Endothelial cell (in vitro differentiated cells): ENCODE measurements around the gene SERAC1. TPM values are rescaled to one million over a fixed set of nuclear protein-coding genes. Genes with fewer than 3 reads are reported as not detected.

Source experiments
- DNase-seq: peaks from one replicate; pipeline ENCODE4 v3.0.0; 2021; ENCODE audit warnings: low spot score
- H3K27ac Mint-ChIP-seq: one replicate; pipeline ENCODE4 v1.8.0; 2021; ENCODE audit warnings: mixed read lengths, inconsistent platforms; ENCODE audit not compliant: unreplicated experiment
- H3K27me3 Mint-ChIP-seq: one replicate; pipeline ENCODE4 v1.8.0; 2021; ENCODE audit warnings: mild to moderate bottlenecking, moderate library complexity, mixed read lengths, inconsistent platforms; ENCODE audit not compliant: unreplicated experiment
- H3K36me3 Mint-ChIP-seq: one replicate; pipeline ENCODE4 v1.8.0; 2021; ENCODE audit warnings: mild to moderate bottlenecking, low read depth, mixed read lengths, inconsistent platforms; ENCODE audit not compliant: unreplicated experiment
- H3K4me1 Mint-ChIP-seq: one replicate; pipeline ENCODE4 v1.8.0; 2021; ENCODE audit warnings: mild to moderate bottlenecking, mixed read lengths, inconsistent platforms; ENCODE audit not compliant: unreplicated experiment
- H3K4me3 Mint-ChIP-seq: one replicate; pipeline ENCODE4 v1.8.0; 2021; ENCODE audit warnings: mild to moderate bottlenecking, mixed read lengths, inconsistent platforms; ENCODE audit not compliant: unreplicated experiment
- H3K9me3 Mint-ChIP-seq: one replicate; pipeline ENCODE4 v1.8.0; 2021; ENCODE audit warnings: mixed read lengths, inconsistent platforms; ENCODE audit not compliant: unreplicated experiment
- total RNA-seq: library from RNA; stranded (reverse); fragmentation: NEBNext Ultra II Directional; extraction: Animal tissue kit (Norgen Biotek cat#: 25700); gene quantifications from one replicate; pipeline ENCODE4 v1.2.1, GENCODE V29; 2021; ENCODE audit not compliant: unreplicated experiment
- TF ChIP-seq, protein P1 (sequence below): fragments of 200-600 bp; sonication (generic); IDR thresholded peaks from one replicate; pipeline ENCODE4 v1.5.0; 2021; ENCODE audit warnings: antibody characterized with exemption; ENCODE audit not compliant: unreplicated experiment

The SERAC1 gene
- total RNA-seq, 1 donor from 2014 or later, result 13.8 TPM

DNA sequence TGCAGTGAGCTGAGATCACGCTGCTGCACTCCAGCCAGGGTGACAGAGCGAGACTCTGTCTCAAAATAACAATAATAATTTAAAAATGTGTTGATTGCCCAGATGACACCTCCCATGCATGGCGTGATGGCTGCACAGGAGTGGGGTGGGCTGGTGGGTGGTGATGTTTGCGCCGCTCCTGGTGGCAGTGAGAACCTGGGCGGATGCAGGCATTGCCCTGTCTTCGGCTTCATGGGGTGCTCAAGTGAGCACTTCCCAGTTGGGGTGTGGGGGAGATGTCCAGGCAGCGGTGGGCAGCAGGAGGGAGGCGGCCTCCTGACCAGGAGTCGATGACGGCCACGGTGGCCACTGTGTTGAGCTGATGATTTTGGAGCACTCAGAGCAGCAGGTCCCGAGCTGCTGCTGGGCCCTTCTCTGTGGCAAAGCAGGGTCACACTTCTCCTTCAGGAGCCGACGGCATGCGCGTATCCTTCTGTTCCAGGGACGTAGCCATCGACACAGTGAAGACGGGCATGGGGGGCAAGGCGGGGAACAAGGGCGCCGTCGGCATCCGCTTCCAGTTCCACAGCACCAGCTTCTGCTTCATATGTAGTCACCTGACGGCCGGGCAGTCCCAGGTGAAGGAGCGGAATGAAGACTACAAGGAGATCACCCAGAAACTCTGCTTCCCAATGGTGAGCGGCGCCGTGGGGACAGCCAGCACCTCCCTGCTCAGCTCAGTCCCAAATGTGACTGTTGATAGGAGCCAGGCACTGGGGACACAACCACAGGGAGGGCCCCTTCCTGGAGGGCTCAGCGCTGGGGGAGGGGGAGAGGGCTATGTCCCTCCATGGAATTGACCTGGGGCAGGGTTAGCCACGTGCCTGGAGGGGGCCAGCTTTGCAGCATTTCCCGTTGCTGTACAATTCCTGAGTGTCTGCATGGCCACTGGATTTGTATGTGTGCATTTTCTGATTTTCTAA, 96.7 kb downstream of the SERAC1 start:
- Mint-ChIP-seq H3K27ac (peak overlapping the region; percentile 50), H3K4me3 (peak overlapping the region; percentile 63), H3K9me3 (no peaks in the 10 kb centered on the region), H3K36me3 (peaks cover 43% of the 10 kb centered on the region), H3K4me1 (peaks cover 63% of the 10 kb centered on the region), H3K27me3 (peaks cover 14% of the 10 kb centered on the region)
- DNase-seq, result no peak
- TF ChIP-seq, protein P1, sequence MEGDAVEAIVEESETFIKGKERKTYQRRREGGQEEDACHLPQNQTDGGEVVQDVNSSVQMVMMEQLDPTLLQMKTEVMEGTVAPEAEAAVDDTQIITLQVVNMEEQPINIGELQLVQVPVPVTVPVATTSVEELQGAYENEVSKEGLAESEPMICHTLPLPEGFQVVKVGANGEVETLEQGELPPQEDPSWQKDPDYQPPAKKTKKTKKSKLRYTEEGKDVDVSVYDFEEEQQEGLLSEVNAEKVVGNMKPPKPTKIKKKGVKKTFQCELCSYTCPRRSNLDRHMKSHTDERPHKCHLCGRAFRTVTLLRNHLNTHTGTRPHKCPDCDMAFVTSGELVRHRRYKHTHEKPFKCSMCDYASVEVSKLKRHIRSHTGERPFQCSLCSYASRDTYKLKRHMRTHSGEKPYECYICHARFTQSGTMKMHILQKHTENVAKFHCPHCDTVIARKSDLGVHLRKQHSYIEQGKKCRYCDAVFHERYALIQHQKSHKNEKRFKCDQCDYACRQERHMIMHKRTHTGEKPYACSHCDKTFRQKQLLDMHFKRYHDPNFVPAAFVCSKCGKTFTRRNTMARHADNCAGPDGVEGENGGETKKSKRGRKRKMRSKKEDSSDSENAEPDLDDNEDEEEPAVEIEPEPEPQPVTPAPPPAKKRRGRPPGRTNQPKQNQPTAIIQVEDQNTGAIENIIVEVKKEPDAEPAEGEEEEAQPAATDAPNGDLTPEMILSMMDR, result no peak

DNA sequence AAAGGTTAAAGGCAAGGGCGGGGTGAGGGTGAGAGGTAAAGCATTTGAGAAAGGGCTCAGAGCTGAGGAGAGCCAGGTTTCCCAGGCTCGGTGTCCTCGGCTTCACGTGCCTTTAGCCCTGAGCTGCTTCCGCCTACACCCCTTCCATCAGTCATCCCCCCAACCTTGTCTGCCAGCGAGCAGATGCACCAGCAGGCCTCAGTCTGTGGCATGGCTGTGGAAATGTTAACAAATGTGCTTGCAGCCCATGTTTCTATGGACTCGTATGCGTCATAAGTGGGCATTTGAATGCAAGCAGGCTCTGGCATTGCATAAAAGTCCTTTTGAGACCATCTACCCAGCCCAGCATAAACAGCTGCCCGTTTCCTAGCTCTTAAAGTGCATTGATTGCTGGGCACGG, 97.5 kb downstream of the SERAC1 start:
- Mint-ChIP-seq H3K4me1 (peaks cover 60% of the 10 kb centered on the region), H3K27ac (peak overlapping the region; percentile 93), H3K27me3 (peaks cover 12% of the 10 kb centered on the region), H3K36me3 (peaks cover 41% of the 10 kb centered on the region), H3K9me3 (no peaks in the 10 kb centered on the region), H3K4me3 (no peak overlapping the region)
- TF ChIP-seq, protein P1, result no peak
- DNase-seq, result no peak

DNA sequence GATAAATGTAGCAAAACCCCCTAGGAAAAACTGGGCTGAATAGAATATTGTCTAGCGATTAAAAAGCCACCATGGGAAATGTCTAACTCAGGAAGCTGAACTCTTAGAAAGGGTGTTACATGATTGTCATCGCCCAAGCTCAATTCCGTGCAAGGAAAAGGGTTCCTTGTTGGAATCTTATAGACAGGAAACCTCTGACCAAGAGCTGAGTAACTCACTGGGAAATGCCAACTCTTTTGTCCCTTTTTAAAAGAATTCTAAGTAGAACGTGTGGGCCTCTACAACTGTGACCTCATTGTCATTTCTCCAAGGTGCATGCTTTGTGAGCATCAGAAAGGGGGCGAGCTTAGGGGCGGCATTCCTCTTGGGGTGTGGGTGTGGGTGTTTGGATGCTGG, 98.3 kb downstream of the SERAC1 start:
- Mint-ChIP-seq H3K27ac (peak overlapping the region; percentile 93), H3K27me3 (peaks cover 8% of the 10 kb centered on the region), H3K36me3 (peaks cover 42% of the 10 kb centered on the region), H3K9me3 (no peaks in the 10 kb centered on the region), H3K4me3 (no peak overlapping the region), H3K4me1 (peaks cover 60% of the 10 kb centered on the region)
- TF ChIP-seq, protein P1, result no peak
- no peak for DNase-seq

DNA sequence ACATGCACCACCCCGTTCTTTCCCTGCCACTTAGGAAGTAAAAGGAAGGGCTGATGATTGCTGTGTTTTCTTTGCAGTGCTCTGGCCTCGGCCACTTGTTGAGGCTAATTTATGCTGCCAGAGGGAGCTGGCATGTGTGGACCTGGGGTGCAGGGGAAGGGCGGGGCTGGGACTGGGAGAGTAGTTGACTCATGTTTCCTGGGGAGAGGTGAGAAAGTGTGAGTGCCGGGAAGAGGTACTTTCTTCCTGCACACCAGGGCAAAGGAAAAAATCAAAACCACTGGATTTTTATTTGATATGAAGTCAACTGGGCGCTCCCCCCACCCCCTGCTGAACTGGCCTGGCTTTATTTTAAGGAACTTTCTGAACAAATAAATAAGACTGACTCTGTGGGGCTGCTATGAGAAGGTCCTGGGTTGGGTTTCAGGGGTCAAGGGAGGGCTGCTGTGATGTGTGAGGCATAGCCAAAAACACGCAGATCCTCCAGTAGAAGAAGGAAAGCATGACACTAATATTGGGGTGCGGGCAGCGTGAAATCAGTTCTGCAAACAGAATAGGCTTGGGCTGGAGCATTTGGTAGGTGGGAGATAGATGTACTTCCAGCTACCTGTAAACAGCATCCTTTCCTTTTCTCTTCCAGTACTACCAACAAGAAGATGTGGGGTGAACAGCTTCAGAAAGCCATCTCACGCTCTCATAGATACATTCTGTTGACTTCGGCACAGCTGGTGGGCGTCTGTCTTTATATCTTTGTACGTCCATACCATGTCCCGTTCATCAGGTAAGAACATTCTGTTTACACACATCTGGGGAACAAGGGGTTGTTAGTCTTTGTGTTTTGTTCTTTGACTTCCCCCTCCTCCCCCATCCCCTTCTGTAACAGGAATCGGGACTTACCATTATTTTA, 98.9 kb downstream of the SERAC1 start:
- Mint-ChIP-seq H3K9me3 (no peaks in the 10 kb centered on the region), H3K4me3 (no peak overlapping the region), H3K4me1 (peaks cover 55% of the 10 kb centered on the region), H3K27ac (peak overlapping the region; percentile 93), H3K27me3 (peaks cover 8% of the 10 kb centered on the region), H3K36me3 (peaks cover 37% of the 10 kb centered on the region)
- TF ChIP-seq, protein P1, result no peak
- no peak for DNase-seq
